ENCODE measurements around the gene CCDC80.
"Not testable (repeated sequence)": the region's sequence is repeated elsewhere in the genome, so short reads cannot be mapped to it uniquely, and the experiment has no call there.

The CCDC80 gene

DNA sequence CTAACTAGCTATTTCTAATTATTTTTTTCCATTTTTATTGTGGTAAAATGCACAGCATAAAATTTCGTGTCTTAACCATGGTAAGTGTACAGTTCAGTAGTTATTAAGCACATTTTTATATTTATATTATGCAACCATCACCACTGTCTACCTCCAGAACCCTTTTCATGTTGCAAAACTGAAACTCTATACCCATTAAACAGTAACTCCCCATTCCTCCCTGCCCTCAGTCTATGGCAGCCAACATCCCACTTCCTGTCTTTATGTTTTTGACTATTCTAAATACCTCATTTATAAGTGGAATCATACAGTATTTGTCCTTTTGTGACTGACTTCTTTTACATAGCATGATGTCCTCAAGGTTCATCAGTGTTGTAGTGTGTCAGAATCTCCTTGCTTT lies 53.6 kb downstream of the CCDC80 start:
- no peak for DNase-seq (ENCODE audit: low spot score)

DNA sequence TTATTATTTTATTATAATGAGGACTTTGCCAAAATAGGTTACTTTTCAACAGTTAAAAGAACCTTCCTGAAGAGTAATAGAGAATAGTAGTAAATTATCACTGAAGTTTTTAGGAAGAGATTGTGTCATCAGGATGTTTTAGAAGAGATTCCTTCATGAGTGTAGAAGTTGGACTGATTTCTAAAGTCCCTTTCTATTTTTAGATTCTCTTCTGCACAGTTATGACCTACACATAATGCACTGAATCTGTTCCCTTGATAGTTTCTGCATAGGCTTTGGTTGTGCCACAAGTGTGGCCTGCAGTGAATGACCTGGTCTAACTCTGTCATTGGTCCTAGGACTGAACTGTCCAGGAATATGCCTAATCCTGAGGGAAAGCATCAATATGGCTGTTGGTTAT lies 55.2 kb downstream of the CCDC80 start:
- no peak for DNase-seq (ENCODE audit: low spot score)

DNA sequence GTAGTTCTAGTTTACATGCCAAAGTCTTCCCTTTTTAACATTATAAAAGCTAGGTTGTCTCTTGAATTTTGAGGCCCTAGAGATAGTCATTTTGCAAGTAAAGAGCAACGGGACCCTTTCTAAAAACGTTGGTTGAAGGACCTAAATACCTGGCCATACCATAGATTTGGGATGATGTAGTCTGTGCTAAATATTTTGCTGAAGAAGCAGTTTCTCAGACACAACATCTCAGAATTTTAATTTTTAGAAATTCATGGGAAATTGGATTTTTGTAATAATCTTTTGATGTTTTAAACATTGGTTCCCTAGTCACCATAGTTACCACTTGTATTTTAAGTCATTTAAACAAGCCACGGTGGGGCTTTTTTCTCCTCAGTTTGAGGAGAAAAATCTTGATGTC lies 57.8 kb downstream of the CCDC80 start:
- no peak for DNase-seq (ENCODE audit: low spot score)

DNA sequence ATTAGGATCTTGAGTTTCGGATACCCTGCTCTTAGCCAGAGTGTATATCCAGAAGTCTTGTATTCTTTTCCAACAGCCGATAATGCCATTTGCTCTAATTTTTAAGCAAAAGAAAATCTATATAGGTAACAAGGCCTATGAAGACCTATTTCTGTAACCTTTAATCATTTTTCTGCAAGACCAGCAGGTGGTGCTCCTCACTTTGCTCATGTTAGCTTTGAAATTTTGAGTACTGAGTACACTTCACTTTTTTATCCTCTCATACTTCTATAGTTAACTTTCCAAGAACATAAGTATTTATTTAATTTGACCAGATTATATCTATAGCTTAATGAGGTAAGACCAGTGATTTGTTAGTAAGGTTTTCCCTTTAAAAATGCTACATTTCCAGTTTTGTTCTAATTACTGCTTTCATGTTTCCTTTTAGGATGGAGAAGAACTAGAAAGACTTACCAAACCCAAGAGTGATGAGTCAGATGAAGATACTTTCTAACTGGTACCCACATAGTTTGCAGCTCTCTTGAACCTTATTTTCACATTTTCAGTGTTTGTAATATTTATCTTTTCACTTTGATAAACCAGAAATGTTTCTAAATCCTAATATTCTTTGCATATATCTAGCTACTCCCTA lies 58.6 kb downstream of the CCDC80 start:
- DNase-seq (ENCODE audit: low spot score): peak; percentile 57

DNA sequence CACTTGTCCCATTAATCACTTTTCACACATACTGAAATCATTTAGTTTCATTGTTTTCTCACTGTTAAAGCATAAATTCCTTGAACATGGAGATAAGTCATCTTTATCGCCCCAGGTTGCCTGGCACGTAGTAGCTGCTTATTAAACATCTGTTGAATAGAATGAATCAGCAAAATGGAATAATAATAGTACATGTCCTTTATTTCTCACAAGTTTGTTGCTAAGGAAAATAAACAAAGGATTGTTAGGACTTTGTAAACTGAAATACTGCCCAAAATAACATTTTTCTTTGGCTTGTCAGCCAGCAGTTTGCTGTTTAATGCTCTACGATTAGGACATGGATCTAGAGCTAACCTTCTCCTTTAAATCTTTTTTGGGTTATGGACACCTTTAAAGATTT lies 61.2 kb downstream of the CCDC80 start:
- DNase-seq (ENCODE audit: low spot score): no peak

DNA sequence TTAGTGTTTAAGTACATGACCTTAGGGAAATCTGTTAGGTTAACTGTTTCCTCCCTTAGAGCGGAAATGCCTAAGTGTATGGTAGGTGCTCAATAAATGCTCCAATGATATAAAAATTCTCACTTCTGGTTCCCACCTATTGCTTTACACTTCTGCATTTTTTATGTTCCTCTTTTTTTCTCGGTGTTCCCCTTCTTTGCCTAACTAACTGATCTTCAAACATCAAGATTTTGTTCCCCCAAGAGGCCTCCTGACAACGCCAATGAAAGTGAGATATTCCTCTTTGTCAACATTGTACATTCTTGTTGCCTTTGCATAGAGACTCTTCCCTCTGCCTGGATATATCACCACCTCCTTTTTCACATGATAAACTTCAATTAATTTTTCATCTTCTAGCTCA lies 61.7 kb downstream of the CCDC80 start:
- no peak for DNase-seq (ENCODE audit: low spot score)

DNA sequence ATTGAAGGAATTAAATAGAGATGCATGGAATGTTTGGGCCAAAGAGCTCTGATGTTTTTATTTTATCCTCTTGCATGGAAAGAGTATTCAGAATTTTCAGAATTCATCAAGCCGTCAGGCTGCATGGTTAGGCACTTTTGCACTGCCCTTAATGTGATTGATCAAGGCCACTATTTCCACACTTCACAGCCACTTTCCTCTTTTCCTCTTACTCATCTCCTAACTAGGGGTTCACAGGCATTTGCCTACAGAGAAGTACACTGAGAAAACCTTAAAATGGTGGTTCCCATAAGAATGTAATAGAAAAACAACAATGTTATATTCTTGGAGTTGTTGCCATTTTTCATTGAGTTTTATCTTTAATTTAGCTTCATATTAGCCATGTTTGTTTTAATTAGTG lies 68.2 kb downstream of the CCDC80 start:
- no peak for DNase-seq (ENCODE audit: low spot score)

DNA sequence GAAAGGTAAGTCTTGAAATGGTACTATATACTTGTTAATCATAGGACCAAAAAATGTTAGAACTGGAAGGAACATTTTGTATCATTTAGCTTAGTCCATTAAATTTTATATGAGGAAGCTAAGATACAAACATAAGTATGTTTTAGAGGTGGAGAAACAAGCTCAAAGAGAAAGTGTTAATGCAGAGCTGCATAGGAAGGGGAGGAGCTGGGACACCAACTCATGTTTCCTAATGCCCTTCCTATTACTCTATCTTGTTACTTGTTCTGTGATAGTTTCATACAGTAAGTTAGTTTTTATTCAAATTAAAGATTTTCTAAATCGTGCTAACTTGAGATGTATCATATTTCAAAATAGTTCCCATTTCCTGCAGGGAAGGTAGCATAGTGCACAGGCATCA lies 71.7 kb downstream of the CCDC80 start:
- no peak for DNase-seq (ENCODE audit: low spot score)

DNA sequence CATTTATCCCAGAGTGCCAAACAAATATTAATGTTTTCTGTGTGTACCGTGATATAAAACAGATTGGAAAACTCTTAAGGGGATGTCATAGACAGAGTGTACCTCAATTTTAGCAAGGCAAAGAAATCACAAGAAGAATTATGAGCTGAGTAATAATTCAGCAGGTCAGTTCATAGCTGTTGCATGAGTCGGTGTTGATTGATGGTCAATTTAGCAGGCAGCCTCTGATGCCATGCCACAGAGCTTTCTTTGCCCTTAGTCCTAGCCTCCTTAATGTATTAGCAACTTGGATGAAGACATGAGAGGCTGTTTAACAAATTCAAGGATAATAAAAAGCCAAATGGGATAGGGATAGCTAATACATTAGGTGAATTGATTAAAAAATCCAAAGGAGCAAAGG lies 72.3 kb downstream of the CCDC80 start:
- DNase-seq (ENCODE audit: low spot score): no peak

DNA sequence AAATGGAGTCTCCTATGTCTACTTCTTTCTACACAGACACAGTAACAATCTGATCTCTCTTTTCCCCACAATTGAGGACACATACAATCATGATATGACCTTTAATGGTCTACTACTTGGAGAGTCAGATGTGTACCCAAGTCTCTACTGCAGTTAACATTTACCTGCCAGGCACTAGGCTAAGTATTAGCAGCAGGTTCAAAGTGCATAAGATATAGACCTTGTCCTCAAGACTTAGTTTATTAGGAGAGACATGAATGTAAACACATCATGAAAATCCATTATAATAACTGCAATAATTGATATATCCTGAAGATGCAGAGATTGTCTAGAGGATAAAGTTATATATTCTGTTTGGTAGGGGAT lies 76.0 kb downstream of the CCDC80 start:
- no peak for DNase-seq (ENCODE audit: low spot score)

DNA sequence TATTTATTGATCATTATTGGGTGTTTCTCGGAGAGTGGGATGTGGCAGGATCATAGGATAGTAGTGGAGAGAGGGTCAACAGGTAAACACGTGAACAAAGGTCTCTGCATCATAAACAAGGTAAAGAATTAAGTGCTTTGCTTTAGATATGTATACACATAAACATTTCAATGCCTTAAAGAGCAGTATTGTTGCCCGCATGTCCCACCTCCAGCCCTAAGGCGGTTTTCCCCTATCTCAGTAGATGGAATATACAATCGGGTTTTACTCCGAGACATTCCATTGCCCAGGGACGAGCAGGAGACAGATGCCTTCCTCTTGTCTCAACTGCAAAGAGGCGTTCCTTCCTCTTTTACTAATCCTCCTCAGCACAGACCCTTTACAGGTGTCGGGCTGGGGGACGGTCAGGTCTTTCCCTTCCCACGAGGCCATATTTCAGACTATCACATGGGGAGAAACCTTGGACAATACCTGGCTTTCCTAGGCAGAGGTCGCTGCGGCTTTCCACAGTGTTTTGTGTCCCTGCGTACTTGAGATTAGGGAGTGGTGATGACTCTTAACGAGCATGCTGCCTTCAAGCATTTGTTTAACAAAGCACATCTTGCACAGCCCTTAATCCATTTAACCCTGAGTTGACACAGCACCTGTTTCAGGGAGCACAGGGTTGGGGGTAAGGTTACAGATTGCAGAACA lies 76.5 kb downstream of the CCDC80 start:
- not testable (repeated sequence) for DNase-seq (ENCODE audit: low spot score)

DNA sequence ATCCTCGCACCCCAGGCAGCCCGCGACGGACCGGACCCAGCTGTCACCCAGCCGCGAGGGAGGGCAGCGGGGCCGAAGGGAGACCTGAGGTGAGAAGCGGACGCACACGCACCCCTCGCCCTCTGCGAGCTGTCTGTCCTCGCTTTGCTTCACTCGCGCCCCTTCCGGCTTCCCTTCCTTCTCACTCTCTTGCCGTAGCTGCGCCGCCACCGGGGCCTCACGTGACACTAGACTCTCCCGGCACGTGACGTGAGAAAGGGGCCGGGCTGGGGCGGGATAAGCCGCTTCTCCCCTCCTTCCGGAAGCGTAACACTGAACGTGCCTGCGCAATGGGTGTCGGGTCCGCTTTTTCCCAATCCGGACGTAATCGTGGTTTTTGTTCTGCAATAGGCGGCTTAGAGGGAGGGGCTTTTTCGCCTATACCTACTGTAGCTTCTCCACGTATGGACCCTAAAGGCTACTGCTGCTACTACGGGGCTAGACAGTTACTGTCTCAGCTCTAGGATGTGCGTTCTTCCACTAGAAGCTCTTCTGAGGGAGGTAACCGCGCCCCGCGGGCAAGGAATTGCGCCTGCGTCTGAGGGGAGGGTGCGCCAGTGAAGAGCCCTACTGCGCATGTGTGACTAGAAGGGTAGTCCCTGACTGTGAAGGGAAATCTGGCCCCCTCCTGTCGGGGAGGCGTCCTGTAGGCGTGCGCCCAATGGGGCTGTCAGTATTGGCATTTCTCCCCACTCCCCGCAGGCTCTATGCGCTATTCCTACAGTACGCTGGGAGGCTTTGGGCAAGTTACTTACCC lies 79.0 kb downstream of the CCDC80 start, which contains the start of the genes ATG3 and SLC35A5:
TSS of gene ATG3 (minus strand) at position 229 of the 796 bp plus-strand sequence. CDS start 434 bp downstream, outside the sequence.
TSS of gene SLC35A5 (plus strand) at position 312 of the 796 bp plus-strand sequence. CDS start 1,359 bp downstream, outside the sequence.
- DNase-seq (ENCODE audit: low spot score): peak; percentile 95

DNA sequence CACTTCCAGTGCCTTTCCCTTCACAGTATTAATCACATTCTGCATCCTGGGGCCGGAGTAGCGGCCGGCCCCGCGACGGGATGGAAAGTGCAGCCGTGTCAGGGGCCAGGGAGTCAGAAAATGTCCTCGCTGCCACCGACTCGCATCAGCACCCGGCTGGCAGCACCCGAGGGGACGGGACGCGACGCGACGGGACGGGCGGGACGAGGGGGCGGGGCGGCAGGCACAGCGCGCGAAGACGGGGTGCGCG lies 79.5 kb downstream of the CCDC80 start:
- peak; percentile 34 for DNase-seq (ENCODE audit: low spot score)

DNA sequence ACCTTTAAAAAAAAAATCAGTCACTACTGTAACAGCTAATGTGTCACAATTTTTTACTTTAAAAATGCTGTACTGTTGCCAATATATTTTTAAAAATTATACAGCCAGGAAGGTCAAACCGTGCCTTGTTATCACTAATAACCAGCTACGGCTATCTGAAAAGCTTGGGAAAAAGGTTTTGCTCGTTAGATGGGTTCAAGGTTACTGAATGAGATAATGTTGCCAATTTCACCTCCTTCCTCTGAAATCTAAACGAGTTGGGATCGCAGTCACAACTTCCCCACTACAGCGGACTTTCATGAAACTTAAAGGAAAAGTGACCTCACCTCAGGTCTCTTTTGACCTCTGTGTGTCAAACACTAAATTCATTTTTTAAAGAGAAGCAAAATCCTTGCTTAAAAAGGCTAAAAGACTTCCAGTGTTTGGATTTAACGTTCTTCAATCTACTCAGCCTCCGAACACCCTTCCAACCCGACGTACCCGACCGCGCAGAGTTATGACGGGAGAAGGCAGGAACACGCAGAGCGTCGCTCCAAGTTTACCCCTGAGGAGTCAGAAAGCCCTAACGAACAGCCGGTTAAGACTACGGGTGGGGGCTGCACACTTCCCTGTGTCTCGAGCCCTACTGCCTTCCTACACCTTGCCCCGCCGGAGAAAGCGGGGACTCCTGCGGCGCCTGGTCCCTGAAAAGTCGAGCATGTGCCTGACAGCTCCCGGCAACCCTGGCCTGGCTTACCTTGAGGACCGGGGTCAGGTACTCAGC lies 80.0 kb downstream of the CCDC80 start:
- peak; percentile 69 for DNase-seq (ENCODE audit: low spot score)

DNA sequence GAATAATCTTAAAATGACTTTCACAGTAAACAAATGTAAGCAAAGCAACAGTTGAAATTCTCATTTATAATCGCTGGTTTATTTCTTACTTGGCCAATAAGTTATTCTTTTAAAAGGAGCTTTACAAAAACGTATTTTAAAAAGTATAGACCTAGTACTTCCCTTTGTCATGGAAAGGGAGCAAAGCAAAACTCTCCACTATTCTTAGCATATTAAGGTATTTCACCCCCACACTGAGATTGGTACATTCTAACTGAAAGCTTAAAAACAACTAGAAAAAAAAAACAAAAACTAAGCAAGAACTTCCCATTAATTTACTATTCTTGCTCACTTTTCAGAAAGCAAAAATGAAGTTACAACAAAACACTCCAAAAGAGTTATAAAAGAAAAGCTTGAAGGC lies 80.6 kb downstream of the CCDC80 start:
- no peak for DNase-seq (ENCODE audit: low spot score)

DNA sequence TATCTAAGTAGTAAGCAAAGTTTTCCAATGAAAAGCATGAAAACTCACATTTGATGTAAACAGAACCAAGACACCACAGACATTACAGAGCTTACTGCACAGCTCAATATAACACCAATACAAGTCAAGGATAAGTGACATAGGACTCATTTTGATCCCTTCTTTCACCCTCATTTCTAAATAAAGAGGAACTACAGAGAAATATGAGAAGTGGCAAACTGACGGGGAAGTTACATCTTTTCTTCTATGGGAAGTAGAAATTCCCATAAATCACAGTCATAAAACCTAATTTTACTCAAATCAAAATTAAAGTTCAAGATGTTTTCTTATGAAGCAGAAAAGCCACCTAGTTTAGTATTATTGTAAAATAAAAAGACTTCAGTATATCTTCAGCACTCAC lies 83.0 kb downstream of the CCDC80 start:
- no peak for DNase-seq (ENCODE audit: low spot score)

DNA sequence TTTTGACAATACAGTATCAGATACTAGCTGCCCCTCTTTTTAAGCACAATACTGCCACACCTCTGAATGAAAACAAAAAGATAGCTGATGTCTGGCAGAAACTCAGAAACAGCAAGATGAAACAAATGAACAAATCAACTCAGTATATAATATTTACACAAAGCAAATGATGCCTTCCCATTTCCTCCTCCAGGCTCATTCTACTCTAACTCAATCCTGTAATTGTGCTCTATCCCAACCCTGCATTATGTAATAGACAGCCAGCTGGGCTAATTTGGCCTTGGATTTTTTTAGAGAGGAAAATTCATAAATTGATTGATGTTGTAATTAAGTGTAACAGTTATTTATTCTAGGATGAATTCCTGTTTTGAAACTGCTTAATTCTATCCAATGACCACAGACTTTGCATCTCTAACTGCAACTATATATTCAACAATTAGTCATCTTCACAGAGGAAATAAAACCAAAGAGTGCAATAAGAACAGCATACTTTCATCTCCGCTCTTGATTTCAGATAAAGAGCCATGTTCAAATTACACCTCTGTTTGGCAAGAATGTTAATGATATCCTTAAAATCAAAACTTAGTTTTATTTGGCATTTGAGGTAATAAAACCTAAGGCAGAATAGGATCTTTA lies 85.3 kb downstream of the CCDC80 start:
- no peak for DNase-seq (ENCODE audit: low spot score)

DNA sequence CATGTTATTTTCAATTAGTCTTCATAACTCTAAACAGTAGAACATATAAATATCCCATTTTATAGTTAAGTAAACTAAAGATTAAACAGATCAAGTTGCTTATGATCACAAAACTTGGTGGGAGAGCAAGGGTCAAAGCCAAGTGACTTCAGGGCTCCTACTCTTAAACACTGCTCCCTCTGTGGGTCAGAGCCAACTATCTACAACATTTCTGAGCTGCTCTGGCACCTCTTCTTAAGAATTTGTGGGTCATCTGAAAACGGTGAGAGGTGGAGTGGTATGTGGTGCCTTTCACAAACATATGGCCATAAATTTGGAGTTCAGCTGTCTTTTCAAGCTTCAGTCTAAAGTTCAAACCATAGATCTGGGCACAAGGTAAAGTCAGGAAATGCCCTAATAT lies 90.1 kb downstream of the CCDC80 start:
- no peak for DNase-seq (ENCODE audit: low spot score)
